SKM-1 (cell line): ENCODE measurements around the gene MYO9A.
"Not testable (repeated sequence)": the region's sequence is repeated elsewhere in the genome, so short reads cannot be mapped to it uniquely, and the experiment has no call there.

ENCODE experiments used
- DNase-seq: peaks from one replicate; lab custom pipeline; 2025; ENCODE audit not compliant: unreplicated experiment; lab: John Stamatoyannopoulos, UW

The MYO9A gene

DNA sequence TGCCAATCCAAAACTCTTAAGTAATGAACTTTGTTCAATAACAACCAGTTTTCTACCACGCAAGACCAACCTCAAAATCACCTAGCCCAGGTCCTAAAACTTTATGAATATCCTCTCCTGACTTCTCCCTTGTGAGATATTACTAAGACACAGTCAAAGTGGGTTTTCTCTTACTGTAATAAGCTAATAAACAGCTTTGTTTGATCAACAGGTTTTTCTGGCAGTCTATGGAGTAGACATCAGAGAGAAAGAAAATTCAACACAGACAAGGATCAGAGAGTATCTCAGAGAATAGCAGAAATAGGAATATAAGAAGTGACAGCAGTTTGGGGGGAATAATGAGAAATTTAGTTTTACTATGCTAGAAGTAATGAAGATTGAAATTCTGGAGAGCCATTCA lies 228.0 kb downstream of the MYO9A start:
- no peak for DNase-seq

DNA sequence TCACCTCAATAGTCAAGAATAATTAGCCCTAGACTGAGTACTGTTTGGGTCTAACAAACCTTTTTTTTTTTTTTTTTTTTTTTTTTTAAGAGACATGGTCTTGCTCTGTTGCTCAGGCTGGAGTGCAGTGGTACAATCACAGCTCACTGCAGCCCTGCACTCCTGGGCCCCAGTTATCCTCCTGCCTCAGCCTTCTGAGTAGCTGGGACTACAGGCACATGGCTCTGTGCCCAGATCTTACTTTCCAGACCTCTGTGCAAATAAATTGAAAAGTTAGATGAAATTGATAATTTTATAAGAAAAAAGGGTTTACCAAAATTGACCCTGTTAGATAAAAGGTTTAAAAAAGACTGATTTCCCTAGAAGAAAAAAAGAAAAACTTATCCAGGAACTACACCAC lies 228.6 kb downstream of the MYO9A start:
- DNase-seq, result no peak

DNA sequence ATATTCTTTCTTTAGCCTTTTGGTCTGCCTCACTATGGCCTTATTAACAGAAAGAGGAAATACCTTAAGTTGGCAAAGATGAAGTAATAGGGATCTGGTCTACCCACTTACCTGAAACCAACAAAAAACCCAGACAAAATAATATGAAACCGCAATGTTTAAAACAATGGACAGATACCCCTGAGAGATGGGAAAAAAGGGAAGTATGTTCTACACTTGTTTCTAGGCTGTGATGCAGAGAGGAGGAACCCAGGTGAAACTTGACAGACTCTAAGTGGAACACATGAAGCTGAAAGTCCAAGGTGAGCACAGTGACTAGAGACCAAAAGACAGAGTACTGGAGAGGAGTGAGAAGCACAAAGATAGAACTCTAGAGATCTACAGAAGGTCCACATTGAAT lies 229.2 kb downstream of the MYO9A start:
- no peak for DNase-seq

DNA sequence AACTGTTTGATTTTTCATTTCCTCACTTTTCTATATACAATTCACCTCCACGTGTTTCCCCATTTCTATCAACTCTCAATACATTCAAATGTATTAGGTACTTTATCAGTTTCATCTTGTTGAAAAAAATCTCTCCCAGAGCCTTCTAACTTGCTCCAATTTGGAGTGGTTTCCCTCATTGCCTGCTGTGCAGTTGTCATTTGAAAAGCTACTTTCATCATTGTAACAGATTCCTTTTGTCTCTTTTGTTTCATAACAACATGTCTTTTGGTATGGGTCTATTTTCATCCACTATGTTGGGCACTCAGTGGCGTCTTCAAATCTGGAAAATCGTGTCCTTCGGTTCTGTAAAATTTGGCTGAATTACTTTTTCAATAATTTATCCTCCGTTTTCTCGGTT lies 232.6 kb downstream of the MYO9A start:
- no peak for DNase-seq

DNA sequence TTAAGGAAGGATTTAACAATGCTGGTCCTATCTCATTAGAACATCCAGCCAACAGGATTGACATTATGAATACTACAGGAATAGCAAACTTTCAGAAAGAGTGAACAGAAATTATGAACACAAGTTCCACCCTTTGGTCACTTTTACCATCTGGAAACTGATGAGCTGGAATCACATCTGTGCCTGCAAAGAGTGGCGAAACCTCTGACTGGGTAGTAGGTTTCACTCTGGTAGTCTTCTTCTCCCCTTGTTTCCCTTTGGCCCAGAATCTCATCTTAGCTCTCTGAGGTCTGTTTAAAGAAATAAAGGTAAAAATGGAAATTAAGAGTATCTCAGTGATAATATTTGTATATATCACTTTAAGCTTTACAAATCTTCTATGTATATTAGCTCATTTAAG lies 234.5 kb downstream of the MYO9A start:
- DNase-seq, result no peak

DNA sequence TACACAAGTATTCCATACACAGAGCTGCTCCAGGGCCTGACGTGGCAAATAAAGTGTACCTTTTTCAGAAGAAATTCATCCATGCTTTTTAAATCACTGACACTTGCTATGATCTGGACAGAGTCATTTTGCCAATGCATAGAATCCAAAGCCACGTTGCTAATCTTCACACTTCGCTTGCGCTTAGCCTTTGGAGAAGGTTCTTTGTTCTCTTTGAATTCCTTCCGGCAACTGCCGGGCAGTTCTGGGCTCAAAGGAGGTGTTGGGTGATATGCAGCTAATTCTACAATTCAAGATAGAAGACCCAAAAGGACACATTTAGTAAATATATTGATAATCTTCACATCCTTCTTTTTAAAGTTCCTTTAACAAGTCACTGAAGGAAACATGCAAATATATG lies 237.7 kb downstream of the MYO9A start:
- no peak for DNase-seq

DNA sequence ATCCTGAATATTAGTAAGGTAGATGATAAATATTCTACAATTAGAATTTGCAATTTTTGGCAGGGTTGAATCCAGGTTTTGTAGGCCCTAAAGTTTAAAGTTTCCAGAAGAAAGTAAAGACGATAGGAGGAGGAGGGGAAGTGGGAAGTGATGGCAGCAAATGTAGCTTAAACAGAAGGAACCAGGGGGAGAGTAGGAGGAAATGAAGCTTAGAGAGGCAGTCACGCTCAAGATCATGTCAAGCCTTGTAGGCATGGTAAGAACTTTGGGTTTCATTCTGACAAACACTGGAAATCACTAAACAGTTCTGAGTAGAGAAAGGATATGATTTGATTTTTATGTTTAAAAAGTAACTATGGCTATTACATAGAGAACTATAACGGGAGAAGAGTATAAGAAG lies 243.7 kb downstream of the MYO9A start:
- DNase-seq, result no peak

DNA sequence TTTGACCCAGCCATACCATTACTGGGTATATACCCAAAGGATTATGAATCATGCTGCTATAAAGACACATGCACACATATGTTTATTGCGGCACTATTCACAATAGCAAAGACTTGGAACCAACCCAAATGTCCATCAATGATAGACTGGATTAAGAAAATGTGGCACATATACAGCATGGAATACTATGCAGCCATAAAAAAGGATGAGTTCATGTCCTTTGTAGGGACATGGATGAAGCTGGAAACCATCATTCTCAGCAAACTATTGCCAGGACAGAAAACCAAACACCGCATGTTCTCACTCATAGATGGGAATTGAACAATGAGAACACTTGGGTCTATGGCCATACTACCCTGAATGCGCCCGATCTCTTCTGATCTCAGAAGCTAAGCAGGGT lies 259.7 kb downstream of the MYO9A start:
- not testable (repeated sequence) for DNase-seq

DNA sequence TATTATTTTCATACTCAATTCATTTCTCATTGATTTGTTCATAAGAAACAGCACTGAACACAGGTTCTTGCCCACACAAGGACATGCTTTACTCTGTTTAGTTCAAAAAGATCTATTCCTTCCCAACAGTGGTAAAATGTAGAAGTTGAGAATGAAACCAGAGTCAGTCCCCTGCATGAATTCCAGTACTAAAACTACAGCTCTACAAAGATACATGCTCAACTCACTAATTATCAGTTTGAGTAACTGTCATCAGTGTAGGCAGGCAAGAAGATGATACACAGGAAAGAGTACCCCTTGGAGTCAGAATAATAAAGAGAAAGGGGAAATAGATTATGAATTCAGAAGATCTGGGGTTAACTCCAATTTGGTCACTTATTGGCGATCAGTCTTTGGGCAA lies 264.4 kb downstream of the MYO9A start:
- DNase-seq, result no peak

DNA sequence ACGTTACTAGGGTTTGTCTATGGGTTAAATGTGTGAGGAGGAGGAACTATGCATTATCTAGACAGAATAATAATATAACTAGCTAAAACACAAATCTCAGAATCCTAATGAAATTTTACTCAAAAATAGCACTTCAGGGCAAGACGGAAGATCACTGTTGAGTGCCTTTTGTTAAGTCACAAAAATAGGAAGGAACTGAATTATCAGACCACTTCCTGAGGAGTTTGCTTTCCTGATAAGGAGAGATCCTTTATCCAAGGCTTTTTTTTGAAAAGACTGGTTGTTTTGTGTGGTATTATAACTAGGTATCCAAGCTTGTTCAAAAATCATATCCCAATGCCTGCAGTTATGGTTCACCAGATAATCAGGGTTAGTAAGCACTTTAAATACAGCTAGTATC lies 273.0 kb downstream of the MYO9A start:
- no peak for DNase-seq

DNA sequence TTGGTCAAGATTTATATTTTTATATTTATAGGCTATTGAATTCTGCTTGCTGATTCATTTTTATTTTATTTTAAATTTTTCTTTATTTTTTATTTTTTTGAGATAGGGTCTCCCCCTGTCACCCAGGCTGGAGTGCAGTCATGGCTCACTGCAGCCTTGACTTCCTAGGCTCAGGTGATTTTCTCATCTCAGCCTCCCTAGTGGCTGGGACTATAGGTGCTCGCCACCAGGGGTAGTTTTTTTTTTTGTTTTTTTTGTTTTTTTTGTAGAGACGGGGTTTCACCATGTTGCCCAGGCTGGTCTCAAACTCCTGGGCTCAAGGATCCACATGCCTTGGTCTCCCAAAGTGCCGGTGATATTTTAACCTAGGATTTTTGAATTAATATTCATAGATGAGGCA lies 276.4 kb downstream of the MYO9A start:
- DNase-seq, result no peak

DNA sequence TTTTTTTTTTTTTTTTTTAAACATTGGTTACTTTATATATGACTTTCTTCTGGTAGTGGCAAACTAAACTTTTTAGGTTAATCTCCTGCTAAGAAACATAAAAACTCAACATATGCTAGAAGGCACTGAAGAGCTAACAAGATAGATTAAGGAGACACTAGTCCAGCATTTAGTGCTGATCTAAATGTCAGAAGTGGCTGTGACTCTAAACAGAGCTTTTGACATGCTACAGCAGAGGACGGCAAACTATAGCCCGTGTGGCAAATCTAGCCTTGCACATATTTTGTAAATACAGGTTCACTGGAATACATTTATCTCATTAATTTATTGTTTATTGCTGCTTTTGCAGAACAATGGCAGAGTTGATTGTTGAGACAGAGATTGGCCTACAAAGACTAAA lies 287.0 kb downstream of the MYO9A start:
- DNase-seq, result no peak

DNA sequence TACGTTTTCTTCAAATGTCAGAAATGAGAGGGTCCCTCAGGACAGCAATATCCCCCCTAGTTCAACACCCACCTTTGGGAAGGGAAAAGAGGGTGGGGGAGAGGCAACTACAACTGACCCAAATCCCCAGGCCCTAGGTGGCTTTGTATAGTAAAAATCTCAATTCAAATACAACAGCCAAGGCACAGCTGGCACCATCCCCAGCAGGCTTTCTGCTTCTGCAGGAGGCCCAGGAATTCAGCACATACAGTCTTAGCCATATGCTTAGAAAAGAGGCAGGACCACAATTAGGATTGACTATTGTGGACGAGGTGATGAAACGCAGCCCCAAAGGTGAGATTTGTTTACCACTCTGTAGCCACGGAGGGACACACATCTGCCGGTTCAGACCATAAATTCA lies 291.8 kb downstream of the MYO9A start:
- DNase-seq, result no peak

DNA sequence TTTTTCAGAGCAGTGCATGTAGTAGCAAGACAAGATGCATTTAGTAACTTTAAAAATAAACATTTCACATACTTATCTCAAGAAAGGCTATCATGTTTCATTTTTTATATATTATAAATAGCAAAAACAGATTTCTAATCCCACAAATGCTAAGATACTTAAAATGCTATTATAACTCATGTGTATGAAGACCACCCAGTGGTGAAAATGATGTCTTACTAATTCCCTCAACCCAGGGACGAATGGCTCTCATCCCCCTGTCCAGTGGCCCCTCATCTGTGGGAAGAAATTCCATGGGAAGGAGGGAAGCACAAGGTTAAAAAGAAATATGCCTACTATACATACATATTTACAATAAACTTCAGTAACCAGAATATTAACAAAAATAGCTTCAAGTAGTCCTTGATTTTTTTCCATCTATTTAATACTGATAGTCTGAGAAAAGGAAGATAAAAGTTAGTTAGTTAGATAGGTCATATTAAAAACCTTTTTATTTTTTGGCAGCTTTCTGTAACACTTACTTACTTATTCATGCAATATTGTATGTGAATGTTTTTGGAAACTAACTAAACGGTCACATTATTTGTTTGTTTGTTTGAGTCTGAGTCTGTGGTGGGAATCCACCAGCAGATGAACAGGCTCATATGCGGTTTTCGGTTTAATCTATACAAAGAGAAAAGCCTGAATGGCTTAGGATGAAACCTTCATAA lies 292.8 kb downstream of the MYO9A start:
- no peak for DNase-seq

DNA sequence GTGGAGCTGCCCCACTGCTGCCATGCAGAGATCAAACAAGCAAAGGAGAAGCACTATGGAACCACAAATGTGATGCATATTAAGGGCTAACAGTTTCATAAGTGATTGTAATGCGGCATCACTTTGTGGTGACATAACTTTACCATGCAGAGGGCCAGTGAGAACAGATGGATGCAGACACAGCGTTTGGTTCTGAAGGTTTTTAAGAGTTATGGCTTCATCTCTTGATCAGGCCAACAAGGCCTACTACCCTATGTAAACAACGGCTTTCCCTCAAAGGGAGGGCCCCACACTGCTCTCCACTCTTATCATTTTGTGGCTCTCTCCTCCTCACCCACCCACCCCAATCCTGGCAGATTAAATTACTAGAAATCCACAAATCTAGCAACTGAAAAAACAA lies 294.1 kb downstream of the MYO9A start:
- no peak for DNase-seq

DNA sequence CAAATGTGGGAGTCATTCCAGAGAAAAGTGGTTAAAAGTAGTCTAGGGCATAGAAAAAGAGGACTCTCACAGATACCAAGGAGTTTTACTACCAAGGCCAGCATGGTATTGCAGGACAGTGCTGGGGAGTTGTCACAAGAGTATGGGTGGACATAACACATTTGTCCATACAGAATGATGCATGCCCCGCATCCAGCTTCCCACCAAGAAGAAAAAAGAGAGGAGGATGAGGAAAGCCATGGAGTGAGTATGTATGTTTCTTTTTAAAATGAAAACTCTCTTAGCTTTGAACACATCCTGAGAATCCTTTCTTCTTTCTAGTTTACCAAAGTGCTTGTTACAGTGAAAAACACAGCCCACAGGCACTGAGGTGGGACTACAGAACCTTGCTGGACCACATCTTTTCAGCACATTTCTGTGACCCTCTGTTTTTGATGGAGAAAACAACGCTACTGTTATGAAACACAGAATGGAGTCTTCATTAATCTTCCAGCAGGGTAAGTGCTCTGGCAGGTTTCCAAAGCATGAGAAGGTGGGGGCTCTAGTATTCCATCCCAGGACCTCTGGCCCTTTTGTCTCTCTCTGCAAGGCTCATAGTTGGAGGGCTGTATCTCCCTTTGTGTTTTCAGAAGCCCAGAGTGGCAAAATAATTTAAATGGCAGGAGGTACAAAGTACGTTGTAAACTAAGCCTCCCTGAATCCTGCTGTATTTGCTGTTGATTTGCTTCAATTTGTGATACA lies 294.9 kb downstream of the MYO9A start:
- no peak for DNase-seq

DNA sequence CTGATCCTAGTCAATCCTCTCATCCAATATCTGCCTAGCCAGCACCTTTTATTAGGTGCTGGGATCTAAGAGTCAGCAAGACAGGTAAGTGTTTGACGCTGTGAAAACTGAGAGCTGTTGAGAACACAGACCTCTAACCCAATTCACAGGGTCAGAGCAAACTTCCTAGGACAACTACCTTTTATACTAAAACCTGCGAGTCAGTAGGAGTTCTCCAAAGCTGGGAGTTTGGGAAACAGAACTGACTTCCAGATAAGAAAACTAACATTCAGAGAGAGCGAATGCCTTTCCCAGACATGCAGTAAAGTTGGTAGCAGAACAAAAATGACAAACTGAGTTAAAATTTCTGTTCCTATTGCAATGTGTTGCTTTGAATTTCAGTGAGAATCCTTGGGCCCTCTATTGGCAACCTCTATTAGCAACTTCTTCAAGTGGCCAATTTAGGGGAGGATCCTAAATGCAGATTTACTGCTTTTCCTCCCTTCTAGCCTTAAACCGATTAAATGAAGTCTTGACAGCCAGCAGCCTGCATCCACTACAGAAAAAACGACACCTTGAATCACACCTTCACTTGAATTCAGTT lies 296.3 kb downstream of the MYO9A start:
- DNase-seq, result no peak

DNA sequence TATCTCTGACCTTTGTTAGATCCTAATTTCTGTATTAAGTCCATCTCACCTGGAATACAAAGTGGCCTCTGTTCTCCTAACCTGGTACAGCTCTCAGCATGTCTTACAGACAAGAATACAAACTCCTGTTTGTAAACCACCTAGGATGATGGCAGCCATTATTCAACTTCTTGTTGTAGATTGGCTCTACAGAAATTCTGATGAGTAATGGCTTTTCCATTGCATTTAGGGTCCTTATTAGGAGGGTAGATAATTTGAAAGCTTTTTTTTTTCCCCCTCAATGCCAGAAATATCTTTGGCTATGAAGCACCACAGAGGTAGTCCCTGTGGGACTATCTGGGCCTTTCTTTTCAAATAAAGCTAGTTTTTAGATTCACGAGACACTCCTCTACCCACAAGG lies 297.8 kb downstream of the MYO9A start:
- no peak for DNase-seq

DNA sequence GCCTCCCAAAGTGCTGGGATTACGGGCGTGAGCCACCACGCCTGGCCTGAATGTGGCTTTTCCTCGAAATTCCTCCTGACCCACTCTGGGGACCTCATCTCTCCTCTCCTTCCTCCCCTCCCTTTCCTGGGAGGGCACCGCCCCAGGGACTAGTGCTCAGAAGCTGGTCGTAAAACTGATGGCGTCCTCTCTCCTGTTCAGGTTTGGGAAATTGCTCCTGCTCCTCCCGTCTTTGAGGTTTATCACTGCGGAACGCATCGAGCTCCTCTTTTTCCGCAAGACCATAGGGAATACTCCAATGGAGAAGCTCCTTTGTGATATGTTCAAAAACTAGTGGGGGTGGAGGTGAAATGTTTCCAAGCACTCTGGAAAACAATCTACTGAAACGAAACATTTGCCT lies 300.6 kb downstream of the MYO9A start:
- DNase-seq, result no peak

DNA sequence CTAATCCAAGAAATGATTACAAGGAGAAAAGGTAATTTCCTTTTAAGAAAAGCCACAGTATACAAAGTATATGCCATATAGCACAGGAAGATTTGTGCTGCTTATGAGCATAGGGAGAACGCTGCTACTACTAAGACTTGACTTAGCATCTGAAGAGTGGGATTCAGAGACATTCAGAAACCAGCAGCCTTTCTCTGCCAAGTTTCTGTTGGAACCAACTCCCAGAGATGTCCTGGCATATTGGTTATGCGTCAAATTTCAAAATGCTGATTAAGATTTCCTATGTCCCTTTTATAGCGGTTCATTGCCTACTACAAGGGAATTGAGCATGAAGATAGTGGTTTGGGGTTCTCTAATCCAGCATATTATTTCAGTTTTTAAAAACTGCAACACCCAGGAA lies 302.6 kb downstream of the MYO9A start:
- DNase-seq, result no peak

DNA sequence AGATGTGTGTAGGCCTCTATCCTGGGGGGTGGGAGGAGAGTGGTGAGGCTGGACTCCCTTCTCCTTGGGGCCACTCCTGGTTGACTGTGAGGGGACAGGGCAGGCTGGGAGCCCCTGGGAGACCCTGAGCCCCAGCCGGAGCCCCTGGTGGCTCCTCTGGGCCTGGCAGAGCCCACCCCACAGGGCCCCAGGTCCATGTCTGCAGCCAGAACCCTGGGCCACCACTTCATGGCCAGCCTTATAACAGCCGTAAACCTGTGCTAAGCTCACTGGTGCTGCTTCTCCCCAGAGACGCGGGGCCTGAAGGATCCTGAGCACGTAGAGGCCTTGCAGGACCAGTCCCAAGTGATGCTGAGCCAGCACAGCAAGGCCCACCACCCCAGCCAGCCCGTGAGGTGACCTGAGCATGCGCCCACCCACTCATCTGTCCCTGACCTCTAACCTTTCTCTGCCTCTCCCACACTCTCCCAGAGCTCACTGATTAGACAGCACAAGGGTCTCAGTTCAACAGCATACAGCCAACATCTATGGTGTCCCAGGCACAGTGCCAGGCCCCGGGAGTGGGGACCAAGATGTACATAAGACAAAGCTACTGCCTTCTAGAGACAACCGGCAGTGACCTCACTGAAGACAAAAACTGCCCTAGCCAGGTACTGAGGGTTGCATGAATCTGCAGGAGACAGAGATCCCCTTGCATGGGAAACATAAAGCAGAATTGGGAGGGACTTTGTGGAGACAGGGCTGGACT lies 304.1 kb downstream of the MYO9A start:
- no peak for DNase-seq
